ENCODE data around the gene ZMAT1.
"Not testable (repeated sequence)": the region's sequence is repeated elsewhere in the genome, so short reads cannot be mapped to it uniquely, and the experiment has no call there.

Gene ZMAT1

GRCh38 chrX:101931488-101932248 is at the start of gene ZMAT1:
ZMAT1 (minus strand) TSS chrX:101932027; CDS start chrX:101932008, 19 bp downstream.
- peak; percentile 94 to 95 for DNase-seq

GRCh38 chrX:101977106-101977505 is 45.3 kb upstream of the ZMAT1 start:
- no peak for DNase-seq

DNA sequence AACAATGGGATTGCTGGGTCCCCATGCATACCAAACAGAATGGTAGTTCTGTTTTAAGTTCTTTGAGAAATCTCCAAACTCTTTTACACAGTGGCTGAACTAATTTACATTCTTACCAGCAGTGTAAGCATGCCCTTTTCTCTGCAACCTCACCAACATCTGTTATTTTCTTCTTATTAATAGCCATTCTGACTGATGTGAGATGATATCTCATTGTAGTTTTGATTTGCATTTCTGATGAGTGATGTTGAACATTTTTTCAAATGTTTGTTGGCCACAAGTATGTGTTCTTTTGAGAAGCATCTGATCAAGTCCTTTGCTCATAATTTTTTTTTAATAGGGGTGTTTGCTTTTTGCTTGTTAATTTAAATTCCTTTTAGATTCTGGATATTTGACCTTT is 41.2 kb upstream of the ZMAT1 start:
- no peak for DNase-seq

- DNase-seq: not testable (repeated sequence)
Observed at GRCh38 chrX:101964923-101965539, 33.2 kb upstream of the ZMAT1 start.

- DNase-seq: no peak
Observed at GRCh38 chrX:101958139-101958538, 26.3 kb upstream of the ZMAT1 start.

- DNase-seq: no peak
Observed at GRCh38 chrX:101957174-101957573, 25.3 kb upstream of the ZMAT1 start.

DNA sequence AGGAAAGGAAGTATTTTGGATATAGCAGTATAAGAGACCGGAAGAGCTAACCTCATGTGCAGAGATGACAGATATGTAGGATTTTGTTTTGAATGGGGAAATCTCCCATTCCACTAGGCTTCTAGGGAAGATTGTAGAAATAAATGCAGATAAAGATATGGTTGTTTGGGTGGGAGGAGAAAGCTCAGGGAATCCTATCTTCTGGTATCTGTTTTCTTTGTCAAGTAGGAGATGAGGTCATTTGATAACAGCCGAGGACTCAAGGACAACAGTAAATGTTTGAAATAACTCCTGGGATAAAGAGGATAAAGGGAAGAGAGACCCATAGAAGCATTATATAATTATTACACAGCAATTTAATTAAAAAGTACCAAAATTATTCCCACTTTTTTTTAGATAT is 24.7 kb upstream of the ZMAT1 start:
- DNase-seq: no peak

DNA sequence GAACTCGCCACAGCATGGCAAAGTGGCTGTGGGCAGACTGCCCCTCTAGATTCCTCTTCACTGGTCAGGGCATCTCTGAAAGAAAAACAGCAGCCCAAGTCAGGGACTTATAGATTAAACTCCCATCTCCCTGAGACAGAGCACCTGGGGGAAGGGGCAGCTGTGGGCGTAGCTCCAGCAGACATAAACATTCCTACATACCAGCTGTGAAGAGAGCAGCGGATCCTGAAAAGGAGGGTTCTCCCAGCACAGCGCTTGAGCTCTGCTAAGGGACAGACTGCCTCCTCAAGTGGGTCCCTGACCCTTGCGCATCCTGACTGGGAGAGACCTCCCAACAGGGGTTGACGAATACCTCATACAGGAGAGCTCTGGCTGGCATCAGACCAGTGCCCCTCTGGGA is 18.8 kb upstream of the ZMAT1 start:
- no peak for DNase-seq

- no peak for DNase-seq
Observed at GRCh38 chrX:101932249-101932570, 383 bp upstream of the ZMAT1 start.

DNA sequence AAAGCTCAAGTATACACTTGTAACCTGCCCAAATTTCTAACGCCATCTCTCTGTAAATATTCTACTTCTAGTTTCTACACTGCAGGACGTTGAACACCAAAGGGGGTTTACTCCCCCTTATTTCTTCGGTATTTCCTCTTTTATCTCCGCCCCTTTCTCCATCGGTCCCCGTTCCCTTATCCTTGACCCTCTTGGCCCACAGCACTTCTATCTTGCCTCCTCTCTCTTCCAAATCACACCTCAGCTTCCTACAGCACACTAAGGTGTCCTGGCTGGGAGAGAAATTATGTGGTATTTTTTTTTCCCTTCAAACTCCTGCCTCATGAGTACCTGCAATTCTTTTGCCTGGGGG is 715 bp downstream of the ZMAT1 start:
- DNase-seq: no peak

GRCh38 chrX:101925733-101926132 is 6.1 kb downstream of the ZMAT1 start:
- no peak for DNase-seq

DNA sequence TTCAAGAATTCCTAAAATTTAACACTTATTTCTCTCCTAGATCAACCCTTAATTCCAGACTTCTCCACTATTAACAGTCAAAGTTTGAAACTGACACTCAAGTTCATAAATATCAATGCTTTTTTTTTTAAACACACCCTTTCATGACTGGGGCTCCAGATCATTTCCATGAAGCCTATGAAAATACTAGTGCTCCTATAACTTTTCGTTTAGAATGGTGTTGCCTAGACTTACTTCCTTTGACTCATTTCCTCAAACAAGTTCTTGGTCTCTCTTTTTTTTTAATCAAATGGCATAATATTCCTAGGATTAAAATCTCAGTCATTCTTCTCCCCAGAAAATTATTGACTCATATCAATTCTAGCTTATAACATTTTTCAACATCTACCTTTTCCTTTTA is 13.1 kb downstream of the ZMAT1 start:
- no peak for DNase-seq

DNA sequence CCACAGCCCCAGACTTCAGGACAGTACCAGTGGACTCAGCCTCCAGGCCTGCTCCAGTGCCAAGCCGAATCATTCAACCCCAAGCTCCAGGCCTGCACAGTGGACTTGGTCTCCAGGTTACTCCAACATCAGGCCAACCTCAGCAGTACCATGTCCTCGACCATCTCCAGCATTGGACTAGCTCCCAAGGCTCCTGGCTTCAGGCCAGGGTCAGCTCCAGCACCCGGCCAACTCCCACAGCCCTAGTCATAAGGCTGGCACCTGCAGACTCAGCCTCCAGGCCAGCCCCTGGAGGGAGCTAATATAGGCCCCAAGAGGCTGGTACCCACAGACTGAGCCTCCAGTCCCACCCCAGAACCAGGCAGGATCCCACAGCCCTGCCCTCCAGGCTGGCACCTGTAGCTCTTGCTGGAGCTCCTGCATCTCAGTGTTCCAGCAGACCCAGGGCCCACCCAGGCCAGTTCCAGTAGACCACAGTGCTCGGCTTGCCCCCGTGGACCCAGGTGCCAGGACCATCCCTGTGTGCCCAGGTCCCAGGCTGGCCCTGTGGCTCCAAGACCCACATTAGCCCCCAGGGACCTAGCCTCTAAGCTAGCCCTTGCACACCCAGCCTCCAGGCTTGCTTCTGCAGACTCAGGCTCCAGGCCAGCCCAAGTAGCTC is 25.6 kb downstream of the ZMAT1 start:
- DNase-seq: no peak

DNA sequence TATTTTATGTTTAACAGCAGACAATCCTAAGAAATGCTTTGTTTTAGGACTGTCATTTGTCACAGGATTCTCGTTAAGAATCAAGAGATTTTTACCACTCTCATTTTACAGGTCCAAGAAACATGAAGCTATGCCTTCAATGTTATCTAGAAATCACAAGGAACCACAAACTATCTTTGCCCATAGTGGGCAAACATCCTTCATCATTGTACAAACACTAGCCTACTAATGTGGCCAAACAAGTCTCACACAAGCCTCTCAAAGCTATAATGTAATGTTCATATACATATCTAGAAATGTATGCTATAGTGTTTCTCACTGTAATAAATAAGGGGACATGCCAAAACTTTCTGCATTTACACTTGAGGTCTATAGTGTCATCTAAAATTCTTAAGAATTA is 26.8 kb downstream of the ZMAT1 start:
- DNase-seq: no peak
